PC-3 (cell line): ENCODE results near the gene DENND4C.

ENCODE experiments used
- EZH2 ChIP-seq: fragments of 300-600 bp; sonication (generic); IDR thresholded peaks from one replicate; pipeline ENCODE4 v1.6.1; 2017; ENCODE audit warnings: antibody characterized with exemption, mild to moderate bottlenecking, low read length; ENCODE audit not compliant: unreplicated experiment
- EZH2phosphoT487 ChIP-seq: fragments of 300-600 bp; sonication (generic); IDR thresholded peaks from 2 replicates; pipeline ENCODE4 v1.6.1; 2018; ENCODE audit warnings: mild to moderate bottlenecking, antibody characterized with exemption, low read length, borderline replicate concordance
- TF ChIP-seq, protein P1 (sequence below): fragments of 300-600 bp; sonication (generic); conservative IDR thresholded peaks from 2 replicates; pipeline ENCODE4 v1.5.1; 2017; ENCODE audit warnings: antibody characterized with exemption, low read depth, mild to moderate bottlenecking, low read length

DNA sequence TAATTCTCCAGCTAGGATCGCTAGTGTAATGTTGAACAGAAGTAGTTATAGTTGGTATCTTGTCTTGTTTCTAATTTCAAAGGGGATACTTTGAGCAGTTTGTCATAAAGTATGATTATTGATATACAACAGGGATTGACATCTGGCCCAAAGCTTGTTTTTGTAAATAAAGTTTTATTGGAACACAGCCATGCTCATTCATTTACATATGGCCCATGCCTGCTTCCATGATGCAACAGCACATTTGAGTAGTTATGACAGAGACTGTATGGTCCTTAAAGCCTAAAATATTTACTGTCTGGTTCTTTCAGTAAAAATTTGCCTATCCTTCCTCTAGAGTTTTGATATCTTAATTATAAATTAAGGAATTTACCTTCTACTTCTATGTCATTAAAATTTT, 79.8 kb downstream of the DENND4C start:
- TF ChIP-seq EZH2phosphoT487 (no peak), EZH2 (no peak)
- TF ChIP-seq, protein P1, sequence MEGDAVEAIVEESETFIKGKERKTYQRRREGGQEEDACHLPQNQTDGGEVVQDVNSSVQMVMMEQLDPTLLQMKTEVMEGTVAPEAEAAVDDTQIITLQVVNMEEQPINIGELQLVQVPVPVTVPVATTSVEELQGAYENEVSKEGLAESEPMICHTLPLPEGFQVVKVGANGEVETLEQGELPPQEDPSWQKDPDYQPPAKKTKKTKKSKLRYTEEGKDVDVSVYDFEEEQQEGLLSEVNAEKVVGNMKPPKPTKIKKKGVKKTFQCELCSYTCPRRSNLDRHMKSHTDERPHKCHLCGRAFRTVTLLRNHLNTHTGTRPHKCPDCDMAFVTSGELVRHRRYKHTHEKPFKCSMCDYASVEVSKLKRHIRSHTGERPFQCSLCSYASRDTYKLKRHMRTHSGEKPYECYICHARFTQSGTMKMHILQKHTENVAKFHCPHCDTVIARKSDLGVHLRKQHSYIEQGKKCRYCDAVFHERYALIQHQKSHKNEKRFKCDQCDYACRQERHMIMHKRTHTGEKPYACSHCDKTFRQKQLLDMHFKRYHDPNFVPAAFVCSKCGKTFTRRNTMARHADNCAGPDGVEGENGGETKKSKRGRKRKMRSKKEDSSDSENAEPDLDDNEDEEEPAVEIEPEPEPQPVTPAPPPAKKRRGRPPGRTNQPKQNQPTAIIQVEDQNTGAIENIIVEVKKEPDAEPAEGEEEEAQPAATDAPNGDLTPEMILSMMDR = no peak
